Epidermal melanocyte (primary cell): ENCODE measurements around the gene PTBP3.
"Not testable (repeated sequence)": the region's sequence is repeated elsewhere in the genome, so short reads cannot be mapped to it uniquely, and the experiment has no call there.

Source experiments
- DNase-seq: peaks from one replicate; pipeline ENCODE4 v3.0.0; 2011; ENCODE audit warnings: low spot score; ENCODE audit not compliant: insufficient read length

Gene PTBP3

DNA sequence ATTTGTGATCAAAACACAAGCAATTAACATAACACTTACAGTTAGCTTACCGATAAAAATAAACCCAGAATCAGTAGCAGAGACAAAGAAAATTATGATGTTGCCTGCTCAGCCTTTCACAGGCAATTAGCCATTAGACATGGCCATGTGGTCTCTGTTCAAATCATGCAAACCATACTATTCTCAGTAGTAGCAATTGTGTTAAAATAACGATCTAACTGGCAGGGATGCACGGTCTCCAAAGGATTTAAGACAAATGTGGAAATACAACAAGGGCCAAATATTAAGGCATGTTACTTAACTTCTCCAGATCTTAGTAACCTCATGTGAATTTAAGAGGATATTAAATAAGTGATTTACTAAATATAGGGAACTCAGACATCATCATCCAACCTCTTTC is 59.5 kb downstream of the PTBP3 start:
- no peak for DNase-seq

DNA sequence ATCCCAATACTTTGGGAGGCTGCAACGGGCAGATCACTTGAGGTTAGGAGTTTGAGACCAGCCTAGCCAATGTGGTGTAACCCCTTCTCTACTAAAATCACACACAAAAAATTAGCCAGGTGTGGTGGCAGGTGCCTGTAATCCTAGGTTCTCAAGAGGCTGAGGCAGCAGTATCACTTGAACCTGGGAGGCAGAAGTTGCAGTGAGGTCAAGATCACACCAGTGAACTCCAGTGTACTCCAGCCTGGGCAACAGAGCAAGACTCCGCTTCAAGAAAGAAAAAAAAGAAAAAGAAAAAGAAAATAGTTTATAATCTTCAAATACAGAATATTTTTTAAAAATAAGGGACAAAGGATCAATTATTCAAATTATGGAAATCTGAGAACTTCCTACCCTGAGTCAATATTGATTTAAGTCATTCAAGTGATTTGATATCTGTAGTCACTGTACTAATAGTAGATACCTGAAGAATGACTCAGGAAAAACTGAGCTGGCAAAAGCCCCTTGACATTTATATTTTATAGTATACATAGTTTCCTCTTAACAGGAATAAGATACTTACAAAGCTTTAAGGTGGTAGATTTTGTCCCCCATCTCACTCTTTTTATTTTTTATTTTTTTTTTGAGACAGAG is 61.8 kb downstream of the PTBP3 start:
- no peak for DNase-seq

DNA sequence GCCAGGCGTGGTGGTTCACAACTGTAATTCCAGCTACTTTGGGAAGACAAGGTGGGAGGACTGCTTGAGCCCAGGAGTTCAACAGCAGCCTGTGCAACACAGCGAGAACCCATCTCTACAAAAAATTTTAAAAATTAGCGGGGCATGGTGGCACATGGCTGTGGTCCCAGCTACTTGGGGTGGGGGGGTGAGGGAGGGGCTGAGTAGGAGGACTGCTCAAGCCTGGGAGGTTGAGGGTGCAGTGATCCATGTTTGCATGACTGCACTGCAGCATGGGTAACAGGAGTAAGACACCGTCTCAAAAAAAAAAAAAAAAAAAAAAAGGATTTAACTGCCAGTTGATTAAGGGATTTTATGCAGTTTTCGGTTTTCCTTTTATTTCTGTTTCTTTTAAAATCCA is 65.0 kb downstream of the PTBP3 start:
- no peak for DNase-seq

GRCh38 chr9:112267086-112267485 is 66.3 kb downstream of the PTBP3 start:
- not testable (repeated sequence) for DNase-seq

DNA sequence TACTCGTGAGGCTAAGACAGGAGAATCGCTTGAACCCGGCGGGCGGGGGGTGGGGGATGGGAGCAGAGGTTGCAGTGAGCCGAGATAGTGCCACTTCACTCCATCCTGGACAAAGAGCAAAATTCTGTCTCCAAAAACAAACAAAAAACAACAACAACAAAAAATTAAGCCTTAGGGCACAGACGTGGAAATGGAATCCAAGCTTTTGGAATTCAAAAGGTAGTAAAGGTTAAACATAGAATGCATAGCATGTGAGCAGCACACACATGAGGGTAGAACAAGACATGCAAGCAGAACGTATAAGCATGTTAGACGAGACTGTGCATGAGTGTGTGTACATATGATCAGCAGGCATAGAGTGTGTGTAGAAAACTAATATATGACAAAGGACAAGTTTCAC is 68.0 kb downstream of the PTBP3 start:
- no peak for DNase-seq

DNA sequence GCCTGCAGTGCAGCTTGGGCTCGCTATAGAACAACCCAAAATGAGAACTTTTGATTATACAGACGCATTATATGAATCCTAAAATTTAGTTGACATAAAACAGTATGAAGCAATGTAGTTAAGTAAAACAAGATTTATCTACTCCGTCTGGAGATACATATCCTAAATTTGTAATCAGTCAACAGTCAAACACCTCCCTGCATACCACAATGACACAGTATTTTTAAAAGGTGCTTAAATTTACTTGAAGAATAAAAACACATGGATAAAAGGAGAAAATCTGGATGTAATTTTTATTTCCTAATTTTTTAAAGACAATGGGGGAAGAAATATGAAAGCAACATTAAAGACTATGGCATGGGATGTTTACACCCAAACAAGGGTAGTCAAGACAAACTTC is 70.8 kb downstream of the PTBP3 start:
- DNase-seq: no peak

- DNase-seq: no peak
These were observed 72.3 kb downstream of the PTBP3 start for GRCh38 chr9:112261133-112261532.

GRCh38 chr9:112258106-112258505 is 75.3 kb downstream of the PTBP3 start:
- DNase-seq: no peak

- no peak for DNase-seq
These were observed 81.2 kb downstream of the PTBP3 start for GRCh38 chr9:112252194-112252593.

DNA sequence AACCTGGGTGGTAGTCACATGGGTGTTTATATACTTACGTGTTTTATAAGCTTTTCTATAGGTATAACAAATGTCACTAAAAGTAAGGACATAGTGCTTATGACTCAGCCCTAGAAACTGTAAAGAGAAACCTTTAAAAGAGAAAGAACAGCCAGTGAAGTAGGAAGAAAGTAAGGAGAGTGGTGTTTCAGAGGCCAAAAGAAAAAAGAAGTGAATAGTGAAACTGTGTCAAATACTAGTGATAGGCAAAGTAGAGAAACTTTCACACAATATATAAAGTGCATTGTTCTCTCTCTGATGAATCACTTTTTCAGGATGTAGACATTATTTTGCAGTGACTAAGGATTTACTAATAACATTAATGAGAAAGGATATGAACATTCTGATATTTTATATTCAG is 84.1 kb downstream of the PTBP3 start:
- no peak for DNase-seq

DNA sequence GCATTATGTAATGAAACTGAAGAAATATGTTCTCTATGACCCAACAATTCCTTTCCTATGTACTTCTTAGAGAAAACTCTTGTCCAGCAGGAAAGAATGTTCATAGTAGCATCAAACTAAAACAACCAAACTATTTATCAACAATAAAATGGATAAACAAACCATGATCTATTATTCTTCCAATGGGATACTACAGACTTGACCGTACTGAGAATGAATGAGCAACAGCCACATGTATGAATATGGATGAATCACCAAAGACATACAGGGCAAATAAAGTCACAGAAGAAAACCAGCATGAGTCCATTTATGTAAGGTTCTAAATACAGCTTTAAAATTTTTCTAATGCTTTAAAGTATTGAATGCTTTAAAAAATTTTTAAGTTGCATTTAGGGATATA is 84.7 kb downstream of the PTBP3 start:
- DNase-seq: no peak

DNA sequence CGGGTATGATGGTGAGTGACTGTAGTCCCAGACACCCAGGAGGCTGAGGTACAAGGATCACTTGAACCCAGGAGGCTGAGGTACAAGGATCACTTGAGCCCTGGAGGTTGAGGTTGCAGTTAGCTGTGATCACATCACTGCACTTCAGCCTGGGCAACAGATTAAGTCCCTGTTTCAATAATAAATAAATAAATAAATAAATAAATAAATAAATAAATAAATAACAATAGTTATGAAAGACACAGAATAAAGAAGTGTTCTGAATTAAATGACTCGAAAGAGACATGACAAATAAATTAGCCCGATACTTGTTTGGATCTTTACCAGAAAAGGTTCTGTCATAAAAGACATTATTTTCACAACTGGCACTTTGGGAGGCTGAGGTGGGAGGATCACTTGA is 86.3 kb downstream of the PTBP3 start:
- DNase-seq: no peak

DNA sequence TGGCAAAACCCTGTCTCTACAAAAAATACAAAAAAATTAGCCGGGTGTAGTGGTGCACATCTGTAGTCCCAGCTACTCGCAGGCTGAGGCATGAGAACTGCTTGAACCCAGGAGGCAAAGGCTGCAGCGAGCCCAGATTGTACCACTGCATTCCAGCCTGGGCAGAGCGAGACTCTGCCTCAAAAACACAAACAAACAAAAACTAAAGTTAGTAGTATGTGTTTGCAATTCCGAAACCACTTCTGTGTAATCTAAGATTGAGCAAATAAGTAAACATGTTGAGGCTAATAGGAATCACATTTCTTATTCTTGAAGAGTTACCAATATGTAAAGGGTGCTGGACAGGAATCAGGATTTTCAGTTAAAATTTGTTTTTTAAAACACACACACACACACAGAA is 88.3 kb downstream of the PTBP3 start:
- no peak for DNase-seq

DNA sequence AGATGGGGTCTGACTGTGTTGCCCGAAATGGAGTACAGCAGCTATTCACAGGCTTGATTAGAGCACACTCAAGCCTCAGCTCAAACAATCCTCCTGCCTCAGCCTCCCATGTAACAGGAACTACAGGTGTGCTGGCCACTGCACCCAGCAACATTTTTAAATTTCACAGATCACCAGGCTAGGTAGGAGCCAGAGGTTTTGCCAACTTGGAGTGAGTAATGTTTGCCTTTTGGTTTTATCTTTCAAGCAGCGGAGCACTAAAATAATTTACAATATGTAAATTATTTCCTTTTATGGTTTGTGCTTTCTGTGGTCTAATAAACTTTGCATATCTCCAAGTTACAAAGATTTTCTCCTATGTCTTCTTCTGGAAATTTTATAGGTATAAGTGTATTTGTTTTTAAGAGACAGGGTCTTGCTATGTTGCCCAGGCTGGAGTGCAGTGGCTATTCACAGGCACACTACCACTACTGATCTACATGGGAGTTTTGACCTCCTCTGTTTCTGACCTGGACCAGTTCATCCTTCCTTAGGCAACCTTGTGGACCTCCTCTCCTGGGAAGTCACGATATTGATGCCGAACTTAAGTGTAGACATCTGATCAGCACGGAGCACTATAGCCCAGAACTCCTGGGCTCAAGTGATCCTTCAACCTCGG is 91.1 kb downstream of the PTBP3 start:
- no peak for DNase-seq

GRCh38 chr9:112241491-112241890 is 91.9 kb downstream of the PTBP3 start:
- no peak for DNase-seq

GRCh38 chr9:112239708-112240107 is 93.7 kb downstream of the PTBP3 start:
- no peak for DNase-seq

GRCh38 chr9:112239284-112239683 is 94.1 kb downstream of the PTBP3 start:
- no peak for DNase-seq

GRCh38 chr9:112234779-112235178 is 98.6 kb downstream of the PTBP3 start:
- no peak for DNase-seq

- DNase-seq: no peak
These were observed 99.7 kb downstream of the PTBP3 start for GRCh38 chr9:112233769-112234168.

DNA sequence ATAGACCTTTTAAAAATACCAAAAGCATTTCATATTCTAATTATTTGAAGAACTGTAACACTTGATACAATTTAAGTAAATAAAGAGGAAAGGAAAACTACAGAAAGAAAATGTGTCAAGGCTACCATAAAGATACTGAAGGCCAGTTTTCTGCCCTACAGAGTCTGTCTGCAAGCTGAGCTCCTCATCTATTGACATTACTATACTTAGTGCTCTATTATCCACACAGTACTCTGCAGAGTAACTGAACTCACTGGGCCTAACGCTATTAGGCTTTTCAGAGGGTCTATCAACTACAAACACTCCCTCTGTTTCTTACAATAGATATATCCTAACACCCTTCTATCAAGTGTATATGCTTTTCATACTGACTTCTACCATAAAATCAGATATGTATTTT is 101.2 kb downstream of the PTBP3 start:
- DNase-seq: no peak

- no peak for DNase-seq
These were observed 107.3 kb downstream of the PTBP3 start for GRCh38 chr9:112226091-112226490.

GRCh38 chr9:112224401-112225289 is 108.8 kb downstream of the PTBP3 start:
- DNase-seq: no peak
